Activated T-helper 1 cell treated with anti-CD3 and anti-CD28 coated beads, Interleukin-12 subunit alpha, Interleukin-12 subunit beta, Interleukin-2, Interleukin-4 antibody, amounts not matched to agents 30 ng/mL and 10 ng/mL and 1 ng/mL, durations not matched to agents 14 hours and 24 hours and 36 hours (primary cell): Measurements from ENCODE around the gene SEZ6L. TPM values are rescaled to one million over a fixed set of nuclear protein-coding genes. Genes with fewer than 3 reads are reported as not detected.

Source experiments
- DNase-seq: peaks from one replicate; pipeline ENCODE4 v3.0.0; 2021; ENCODE audit warnings: low spot score
- H3K27ac Mint-ChIP-seq: one replicate; pipeline ENCODE4 v1.8.0; 2021; ENCODE audit warnings: mild to moderate bottlenecking, mixed read lengths
- H3K27me3 Mint-ChIP-seq: one replicate; pipeline ENCODE4 v1.8.0; 2022; ENCODE audit warnings: mild to moderate bottlenecking, moderate library complexity, mixed read lengths; ENCODE audit not compliant: insufficient read depth
- H3K36me3 Mint-ChIP-seq: one replicate; pipeline ENCODE4 v1.8.0; 2021; ENCODE audit warnings: low read depth, mixed read lengths
- H3K4me1 Mint-ChIP-seq: one replicate; pipeline ENCODE4 v1.8.0; 2021; ENCODE audit warnings: low read depth, mixed read lengths
- H3K4me3 Mint-ChIP-seq: one replicate; pipeline ENCODE4 v1.8.0; 2021; ENCODE audit warnings: mild to moderate bottlenecking, moderate library complexity, mixed read lengths
- H3K9me3 Mint-ChIP-seq: one replicate; pipeline ENCODE4 v1.8.0; 2021; ENCODE audit warnings: mixed read lengths
- intact Hi-C: fragments of 100-400 bp; cut with micrococcal nuclease; formaldehyde crosslinking; loops from one replicate; pipeline ENCODE4 v1.15.1; 2024
- total RNA-seq: library from RNA; stranded (reverse); gene quantifications from 2 replicates; pipeline ENCODE4 v1.2.3, GENCODE V29; 2022

Gene SEZ6L
- total RNA-seq, 1 donor from 2014 or later: not detected

DNA sequence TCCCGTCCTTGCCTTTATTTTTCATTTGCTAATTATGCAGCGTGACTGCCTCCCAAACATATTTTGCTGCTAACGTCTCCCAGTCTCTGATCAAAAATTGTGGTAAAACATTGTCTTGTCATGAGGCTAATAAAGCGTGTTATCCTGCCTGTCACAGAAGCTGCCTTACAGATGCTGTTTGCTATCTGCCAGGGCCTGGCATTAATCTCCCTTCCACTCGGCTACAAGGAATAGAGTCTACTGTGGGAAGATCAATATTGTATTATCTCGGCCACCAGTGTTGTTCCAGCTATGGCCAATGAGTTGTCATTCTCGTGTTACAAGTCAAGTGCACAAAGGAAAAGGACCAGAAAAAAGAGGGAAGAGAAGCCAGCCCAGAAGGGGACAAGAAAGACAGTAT lies 100.3 kb downstream of the SEZ6L start:
- H3K27me3 Mint-ChIP-seq: peaks cover 5% of the 10 kb centered on the region
- H3K36me3 Mint-ChIP-seq: no peaks in the 10 kb centered on the region
- H3K4me3 Mint-ChIP-seq: no peak overlapping the region
- intact Hi-C loops: no loop called here
- DNase-seq: no peak
- H3K4me1 Mint-ChIP-seq: no peaks in the 10 kb centered on the region
- H3K27ac Mint-ChIP-seq: no peak overlapping the region
- no peaks in the 10 kb centered on the region for H3K9me3 Mint-ChIP-seq

DNA sequence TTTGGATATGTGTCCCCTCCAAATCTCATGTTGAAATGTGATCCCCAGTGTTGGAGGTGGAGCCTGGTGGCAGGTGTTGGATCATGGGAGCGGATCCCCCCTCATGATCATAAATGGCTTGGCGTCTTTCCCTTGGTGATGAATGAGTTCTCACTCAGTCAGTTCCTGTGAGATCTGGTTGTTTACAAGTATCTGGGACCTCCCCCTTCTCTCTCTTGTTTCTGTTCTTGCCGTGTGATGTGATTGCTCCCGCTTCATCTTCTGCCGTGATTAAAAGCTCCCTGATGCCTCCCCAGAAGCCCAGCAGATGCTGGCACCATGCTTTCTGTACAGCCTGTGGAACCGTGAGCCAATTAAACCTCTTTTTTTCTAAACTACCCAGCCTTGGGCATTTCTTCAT lies 102.2 kb downstream of the SEZ6L start:
- Mint-ChIP-seq H3K4me3 (no peak overlapping the region), H3K4me1 (no peaks in the 10 kb centered on the region), H3K9me3 (no peaks in the 10 kb centered on the region)

DNA sequence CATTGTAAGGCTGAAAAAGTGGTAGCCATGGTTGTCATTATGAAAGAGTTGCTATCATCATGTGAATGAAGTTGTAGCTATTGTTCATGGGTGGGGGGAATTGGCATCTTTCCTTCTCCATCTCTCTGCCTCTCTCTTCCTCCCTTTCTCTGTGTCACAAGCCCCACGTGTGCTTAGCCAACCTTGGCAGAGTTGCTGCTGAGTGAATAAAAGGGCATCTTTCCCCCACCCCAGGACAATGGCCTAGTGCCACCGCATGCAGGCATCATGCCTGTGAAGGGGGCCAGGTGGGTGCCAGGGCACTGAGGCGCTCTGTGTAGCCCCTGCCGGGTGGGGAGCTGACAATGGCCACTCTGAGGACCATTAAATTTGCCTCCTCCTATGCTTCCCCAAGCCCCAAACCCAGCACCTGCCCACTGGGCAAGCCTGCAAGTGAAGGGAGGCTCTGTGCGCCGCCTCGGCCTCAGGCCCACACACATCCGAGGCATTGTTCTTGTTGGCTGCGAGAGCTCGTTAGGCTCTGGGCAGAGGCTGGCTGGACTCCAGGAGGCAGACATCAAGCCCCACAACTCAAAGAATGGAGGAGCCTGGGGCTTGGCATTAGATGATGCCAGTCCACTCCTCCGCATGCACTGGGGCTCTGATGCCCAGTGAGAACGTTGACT lies 103.9 kb downstream of the SEZ6L start:
- DNase-seq: no peak
- no peaks in the 10 kb centered on the region for H3K9me3 Mint-ChIP-seq
- H3K4me3 Mint-ChIP-seq: no peak overlapping the region
- H3K27ac Mint-ChIP-seq: no peak overlapping the region
- H3K27me3 Mint-ChIP-seq: peaks cover 7% of the 10 kb centered on the region
- intact Hi-C loops: no loop called here
- H3K4me1 Mint-ChIP-seq: no peaks in the 10 kb centered on the region
- no peaks in the 10 kb centered on the region for H3K36me3 Mint-ChIP-seq

More for the DNA sequence above, 102.2 kb downstream of the SEZ6L start:
- no peak for DNase-seq
- Mint-ChIP-seq H3K27me3 (peaks cover 5% of the 10 kb centered on the region), H3K36me3 (no peaks in the 10 kb centered on the region), H3K27ac (no peak overlapping the region)
- intact Hi-C loops: no loop called here

DNA sequence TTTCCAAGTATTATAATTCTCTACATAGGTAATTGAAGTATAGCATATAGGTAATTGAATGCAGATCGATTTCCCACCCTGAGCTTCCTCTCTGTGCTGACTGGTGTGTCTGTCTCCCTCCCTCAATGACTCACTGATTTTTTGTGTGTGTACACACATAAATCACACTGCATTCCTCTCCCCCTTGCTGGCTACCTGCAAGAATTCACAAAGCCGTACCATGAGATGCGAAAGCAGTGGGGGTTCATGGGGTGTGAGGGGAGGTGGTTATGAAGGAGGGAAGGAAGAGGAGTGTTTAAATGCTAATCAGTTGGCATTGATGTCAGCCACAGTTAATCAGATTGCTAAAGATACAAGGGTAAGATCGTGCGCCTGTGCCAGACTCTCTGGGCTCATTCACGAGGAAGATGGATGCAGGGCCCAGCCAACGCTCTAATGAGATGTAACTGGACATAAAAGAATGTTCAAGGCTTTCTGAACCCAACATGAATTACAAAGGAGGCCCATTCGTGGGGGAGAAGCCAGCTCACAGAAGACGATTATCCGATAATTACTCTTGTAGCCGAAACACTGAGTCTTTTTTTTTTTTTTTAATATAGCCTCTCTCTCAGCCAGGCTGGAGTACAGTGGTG lies 107.4 kb downstream of the SEZ6L start:
- H3K36me3 Mint-ChIP-seq: no peaks in the 10 kb centered on the region
- H3K27ac Mint-ChIP-seq: no peak overlapping the region
- H3K9me3 Mint-ChIP-seq: no peaks in the 10 kb centered on the region
- H3K4me3 Mint-ChIP-seq: no peak overlapping the region
- peaks cover 13% of the 10 kb centered on the region for H3K27me3 Mint-ChIP-seq
- intact Hi-C loops: no loop called here
- H3K4me1 Mint-ChIP-seq: no peaks in the 10 kb centered on the region
- no peak for DNase-seq

DNA sequence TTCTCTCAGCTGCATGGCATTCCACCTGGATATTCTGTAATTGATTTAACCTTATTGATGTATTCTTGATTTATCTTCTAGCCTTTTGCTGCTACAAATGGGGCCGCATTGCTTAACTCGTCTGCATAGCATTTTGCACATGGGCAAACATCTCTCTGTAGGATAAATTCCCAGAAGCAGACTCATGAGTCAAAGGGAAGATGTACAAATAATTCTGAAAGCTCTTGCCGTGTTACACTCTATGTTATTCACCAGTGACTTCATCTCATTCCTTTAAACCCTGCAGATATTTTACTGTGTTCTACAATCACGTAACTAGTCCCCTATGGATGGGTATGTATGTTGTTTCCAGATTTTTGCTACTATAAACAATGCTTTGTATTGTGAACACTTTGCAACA lies 112.7 kb downstream of the SEZ6L start:
- no peaks in the 10 kb centered on the region for H3K36me3 Mint-ChIP-seq
- H3K9me3 Mint-ChIP-seq: no peaks in the 10 kb centered on the region
- H3K27ac Mint-ChIP-seq: no peak overlapping the region
- H3K4me1 Mint-ChIP-seq: no peaks in the 10 kb centered on the region
- H3K27me3 Mint-ChIP-seq: peaks cover 20% of the 10 kb centered on the region
- DNase-seq: no peak
- intact Hi-C loops: no loop called here
- no peak overlapping the region for H3K4me3 Mint-ChIP-seq

DNA sequence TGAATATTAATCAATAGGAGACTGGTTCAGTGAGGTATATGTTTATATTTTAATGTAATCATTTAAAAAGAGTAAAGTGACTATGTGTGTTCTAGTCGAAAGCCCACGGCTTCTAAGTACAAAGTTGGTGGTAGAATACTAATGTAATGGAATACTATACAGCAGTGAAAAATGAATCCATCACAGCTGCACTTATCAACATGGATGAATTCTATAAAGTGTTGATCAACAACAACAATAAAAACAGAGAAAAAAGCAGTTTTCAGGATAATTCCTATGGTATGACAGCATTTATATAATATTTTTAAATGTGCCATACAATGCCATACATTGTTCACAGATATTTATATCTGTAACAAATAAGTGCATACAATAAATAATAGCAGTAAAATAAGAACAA lies 114.1 kb downstream of the SEZ6L start:
- Mint-ChIP-seq H3K4me3 (no peak overlapping the region), H3K27ac (no peak overlapping the region), H3K4me1 (no peaks in the 10 kb centered on the region), H3K36me3 (no peaks in the 10 kb centered on the region), H3K9me3 (no peaks in the 10 kb centered on the region), H3K27me3 (peaks cover 15% of the 10 kb centered on the region)
- no peak for DNase-seq
- intact Hi-C loops: no loop called here

DNA sequence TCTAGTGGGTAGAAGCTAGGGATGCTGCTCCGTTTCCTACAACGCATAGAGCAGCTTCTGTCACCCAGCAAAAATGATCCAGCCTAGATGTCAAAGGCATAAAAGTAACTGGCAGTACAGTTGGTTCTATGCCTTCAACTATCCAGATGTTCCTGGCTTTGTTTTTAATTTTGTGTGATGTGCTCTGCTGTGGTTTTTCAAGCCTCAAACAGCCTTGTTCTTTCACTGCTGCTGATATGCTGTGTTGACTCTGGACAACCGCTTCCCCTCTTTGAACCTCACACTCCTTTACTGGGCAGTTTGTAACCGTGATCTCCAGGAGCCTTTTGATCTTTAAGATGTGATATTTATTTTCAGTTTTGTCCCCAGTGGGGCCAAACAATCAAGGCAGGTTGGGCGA lies 116.4 kb downstream of the SEZ6L start:
- Mint-ChIP-seq H3K9me3 (no peaks in the 10 kb centered on the region), H3K4me1 (no peaks in the 10 kb centered on the region), H3K36me3 (no peaks in the 10 kb centered on the region), H3K27me3 (peaks cover 9% of the 10 kb centered on the region), H3K4me3 (no peak overlapping the region), H3K27ac (no peak overlapping the region)
- DNase-seq: no peak
- intact Hi-C loops: no loop called here

DNA sequence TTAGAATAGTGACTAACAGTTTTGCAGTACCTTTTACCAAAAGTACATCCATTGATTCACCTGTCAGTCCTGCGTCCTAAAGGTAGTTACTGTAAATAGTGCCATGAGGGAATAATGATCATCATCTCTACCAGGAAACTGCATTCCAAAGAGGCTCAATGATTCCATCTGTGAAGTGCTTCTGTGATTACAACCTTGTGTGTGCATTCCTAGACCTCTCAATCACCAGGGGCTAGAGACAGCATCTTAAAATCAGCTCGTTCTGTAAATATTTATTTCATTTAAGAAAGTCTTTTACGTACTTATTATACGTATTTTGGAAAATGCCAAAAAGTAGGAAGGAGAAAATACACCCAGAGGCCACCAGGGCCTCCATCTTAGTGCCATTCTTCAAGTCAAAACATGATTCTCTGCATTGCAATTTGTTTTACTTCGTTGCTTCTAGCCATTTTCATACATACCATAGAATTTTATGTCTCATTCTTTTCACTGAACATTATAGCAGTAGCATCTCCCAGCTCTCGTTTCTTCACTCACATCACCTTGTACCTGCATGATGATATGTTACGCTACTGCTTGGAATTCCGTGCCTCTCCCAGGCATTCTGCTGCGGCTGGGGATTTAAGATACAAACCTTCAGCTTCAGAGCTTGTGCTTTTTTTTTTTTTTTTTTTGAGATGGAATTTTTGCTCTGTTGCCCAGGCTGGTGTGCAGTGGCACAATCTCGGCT lies 117.0 kb downstream of the SEZ6L start:
- Mint-ChIP-seq H3K4me3 (no peak overlapping the region), H3K36me3 (no peaks in the 10 kb centered on the region), H3K4me1 (no peaks in the 10 kb centered on the region), H3K27ac (no peak overlapping the region), H3K9me3 (no peaks in the 10 kb centered on the region), H3K27me3 (peaks cover 9% of the 10 kb centered on the region)
- no peak for DNase-seq
- intact Hi-C loops: no loop called here

DNA sequence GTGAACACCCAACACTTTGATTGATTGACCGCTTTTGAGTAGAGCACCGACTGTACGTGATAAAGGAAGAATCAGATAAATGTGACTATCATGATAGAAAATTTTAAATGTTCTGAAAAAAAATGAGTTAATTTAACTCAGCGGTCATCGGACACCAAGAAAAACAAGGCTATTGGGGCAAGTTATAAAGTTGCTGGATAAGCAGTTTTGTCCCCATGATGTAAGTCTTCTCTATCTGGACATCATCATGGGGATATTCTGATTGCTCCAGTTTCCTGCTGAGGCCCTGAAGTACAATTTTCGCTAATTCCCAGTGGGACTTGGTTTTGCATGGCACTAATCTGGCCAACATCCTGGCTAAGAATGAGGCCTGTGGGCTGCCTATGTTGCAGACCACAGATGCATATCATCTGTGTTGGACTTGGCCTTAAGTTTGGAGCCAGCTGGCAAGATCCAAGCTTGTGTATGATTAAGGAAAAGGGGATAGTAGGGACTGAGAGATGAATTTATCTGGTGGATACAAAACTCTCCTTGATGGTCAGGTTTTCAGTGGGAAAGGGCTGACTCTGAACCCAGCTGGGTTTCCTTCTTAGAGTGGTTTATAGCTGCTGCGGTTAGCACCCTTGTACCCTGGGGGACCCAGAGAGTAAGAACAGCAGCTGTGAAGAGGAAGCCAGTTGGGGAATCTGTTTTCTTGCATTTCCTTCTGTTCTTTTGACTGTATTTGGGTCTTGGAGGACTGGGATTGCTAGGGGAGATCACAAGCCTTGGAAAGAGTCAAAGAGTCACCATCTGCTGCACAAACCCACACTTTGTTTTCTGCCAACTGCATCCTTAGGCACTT lies 118.3 kb downstream of the SEZ6L start:
- H3K27me3 Mint-ChIP-seq: peaks cover 6% of the 10 kb centered on the region
- H3K27ac Mint-ChIP-seq: no peak overlapping the region
- no peak overlapping the region for H3K4me3 Mint-ChIP-seq
- no peaks in the 10 kb centered on the region for H3K36me3 Mint-ChIP-seq
- no peaks in the 10 kb centered on the region for H3K9me3 Mint-ChIP-seq
- intact Hi-C loops: no loop called here
- DNase-seq: no peak
- H3K4me1 Mint-ChIP-seq: no peaks in the 10 kb centered on the region

DNA sequence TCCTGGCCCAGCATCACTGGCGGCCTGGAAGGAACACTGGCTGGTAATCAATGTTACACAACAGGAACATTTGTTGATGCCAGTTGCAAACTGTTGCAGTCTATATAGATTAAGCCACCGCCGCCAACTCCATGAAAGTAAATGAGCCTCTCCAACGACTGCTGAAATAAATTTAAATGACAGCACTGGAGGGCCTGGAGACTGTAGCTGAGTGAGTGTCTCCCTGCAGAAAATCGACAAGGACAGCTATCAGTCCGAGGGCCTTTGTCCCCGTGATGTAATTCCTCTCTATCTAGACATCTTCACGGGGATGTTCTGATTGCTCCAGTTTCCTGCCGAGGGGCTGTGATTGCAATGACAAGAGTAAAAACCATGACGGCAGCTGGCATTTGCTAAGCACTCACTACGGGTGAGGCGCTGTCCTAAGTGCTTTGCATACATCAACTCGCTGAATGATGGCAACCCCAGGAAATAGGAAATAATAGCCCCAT lies 120.4 kb downstream of the SEZ6L start:
- DNase-seq: no peak
- peaks cover 7% of the 10 kb centered on the region for H3K4me1 Mint-ChIP-seq
- no peak overlapping the region for H3K27ac Mint-ChIP-seq
- H3K4me3 Mint-ChIP-seq: no peak overlapping the region
- no peaks in the 10 kb centered on the region for H3K36me3 Mint-ChIP-seq
- intact Hi-C loops: loop anchor here (10.0 kb wide), 1 partner anchor 385 kb away; no protein-coding TSS in a partner anchor
- peaks cover 6% of the 10 kb centered on the region for H3K27me3 Mint-ChIP-seq
- no peaks in the 10 kb centered on the region for H3K9me3 Mint-ChIP-seq

DNA sequence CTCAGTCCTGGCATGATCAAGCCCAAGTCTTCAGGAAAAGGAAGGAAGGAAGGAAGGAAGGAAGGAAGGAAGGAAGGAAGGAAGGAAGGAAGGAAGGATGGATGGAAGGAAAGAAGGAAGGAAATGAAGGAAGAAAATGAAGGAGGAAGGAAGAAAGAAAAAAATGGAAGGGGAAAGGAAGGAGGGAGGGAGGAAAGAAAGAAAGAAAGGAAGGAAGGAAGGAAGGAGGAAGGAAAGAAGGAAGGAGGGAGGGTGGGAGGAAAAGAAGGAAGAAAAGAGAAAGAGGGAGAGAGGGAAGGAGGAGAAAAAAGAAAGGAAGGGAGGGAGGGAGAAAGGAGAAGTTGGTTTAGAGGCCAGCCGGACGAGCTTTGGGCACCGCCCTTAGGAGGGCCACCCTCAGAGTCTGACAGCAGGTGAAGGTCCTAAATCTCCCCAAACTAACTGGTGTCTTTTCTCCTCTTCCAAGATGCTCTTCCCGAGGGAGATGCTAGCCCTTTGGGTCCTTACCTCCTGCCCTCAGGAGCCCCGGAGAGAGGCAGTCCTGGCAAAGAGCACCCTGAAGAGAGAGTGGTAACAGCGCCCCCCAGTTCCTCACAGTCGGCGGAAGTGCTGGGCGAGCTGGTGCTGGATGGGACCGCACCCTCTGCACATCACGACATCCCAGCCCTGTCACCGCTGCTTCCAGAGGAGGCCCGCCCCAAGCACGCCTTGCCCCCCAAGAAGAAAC lies 122.8 kb downstream of the SEZ6L start:
- Mint-ChIP-seq H3K4me1 (peaks cover 13% of the 10 kb centered on the region), H3K4me3 (no peak overlapping the region), H3K36me3 (no peaks in the 10 kb centered on the region), H3K9me3 (no peaks in the 10 kb centered on the region), H3K27ac (no peak overlapping the region), H3K27me3 (no peaks in the 10 kb centered on the region)
- DNase-seq: no peak
- intact Hi-C loops: loop anchor here (10.0 kb wide), 1 partner anchor 383 kb away; no protein-coding TSS in a partner anchor

DNA sequence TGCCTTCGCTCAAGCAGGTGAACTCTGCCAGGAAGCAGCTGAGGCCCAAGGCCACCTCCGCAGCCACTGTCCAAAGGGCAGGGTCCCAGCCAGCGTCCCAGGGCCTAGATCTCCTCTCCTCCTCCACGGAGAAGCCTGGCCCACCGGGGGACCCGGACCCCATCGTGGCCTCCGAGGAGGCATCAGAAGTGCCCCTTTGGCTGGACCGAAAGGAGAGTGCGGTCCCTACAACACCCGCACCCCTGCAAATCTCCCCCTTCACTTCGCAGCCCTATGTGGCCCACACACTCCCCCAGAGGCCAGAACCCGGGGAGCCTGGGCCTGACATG lies 123.4 kb downstream of the SEZ6L start:
- Mint-ChIP-seq H3K4me1 (peaks cover 13% of the 10 kb centered on the region), H3K27ac (no peak overlapping the region), H3K27me3 (no peaks in the 10 kb centered on the region), H3K4me3 (no peak overlapping the region), H3K36me3 (no peaks in the 10 kb centered on the region), H3K9me3 (no peaks in the 10 kb centered on the region)
- no peak for DNase-seq
- intact Hi-C loops: loop anchor here (10.0 kb wide), 1 partner anchor 382 kb away; no protein-coding TSS in a partner anchor
